Ishikawa (cell line): Measurements from ENCODE around the gene SLC30A10.

Source experiments
- CEBPB ChIP-seq: IDR thresholded peaks from 2 replicates; pipeline ENCODE4 v1.6.1; 2012
- CREB1 ChIP-seq: IDR thresholded peaks from 2 replicates; pipeline ENCODE4 v1.6.1; 2012; ENCODE audit warnings: low read depth
- EGR1 ChIP-seq: IDR thresholded peaks from 2 replicates; pipeline ENCODE4 v1.6.1; 2012
- EP300 ChIP-seq: IDR thresholded peaks from 2 replicates; pipeline ENCODE4 v1.6.1; 2012; ENCODE audit warnings: borderline replicate concordance
- FOXM1 ChIP-seq: IDR thresholded peaks from 2 replicates; pipeline ENCODE4 v1.6.1; 2012; ENCODE audit warnings: low read depth, borderline replicate concordance
- NFIC ChIP-seq: IDR thresholded peaks from 2 replicates; pipeline ENCODE4 v1.6.1; 2012
- RAD21 ChIP-seq: IDR thresholded peaks from 2 replicates; pipeline ENCODE4 v1.6.1; 2012; ENCODE audit warnings: low read depth
- TAF1 ChIP-seq: IDR thresholded peaks from 2 replicates; pipeline ENCODE4 v1.6.1; 2012; ENCODE audit warnings: low read depth, mild to moderate bottlenecking
- TCF12 ChIP-seq: IDR thresholded peaks from 2 replicates; pipeline ENCODE4 v1.6.1; 2012; ENCODE audit warnings: low read depth
- TEAD4 ChIP-seq: IDR thresholded peaks from 2 replicates; pipeline ENCODE4 v1.6.1; 2012
- USF1 ChIP-seq: IDR thresholded peaks from 2 replicates; pipeline ENCODE4 v1.6.1; 2012
- YY1 ChIP-seq: IDR thresholded peaks from 2 replicates; pipeline ENCODE4 v1.6.1; 2012; ENCODE audit warnings: low read depth
- ZBTB7A ChIP-seq: IDR thresholded peaks from 2 replicates; pipeline ENCODE4 v1.6.1; 2012; ENCODE audit warnings: low read depth
- TF ChIP-seq, protein P1 (sequence below): IDR thresholded peaks from 2 replicates; pipeline ENCODE4 v1.6.1; 2012
- TF ChIP-seq, protein P2 (sequence below): IDR thresholded peaks from 2 replicates; pipeline ENCODE4 v1.6.1; 2012; ENCODE audit warnings: low read depth, mild to moderate bottlenecking

The SLC30A10 gene

GRCh38 chr1:219927298-219927955 is 930 bp downstream of the SLC30A10 start:
- no peak for TF ChIP-seq TAF1
- TF ChIP-seq ZBTB7A, result no peak
- TF ChIP-seq, protein P1, sequence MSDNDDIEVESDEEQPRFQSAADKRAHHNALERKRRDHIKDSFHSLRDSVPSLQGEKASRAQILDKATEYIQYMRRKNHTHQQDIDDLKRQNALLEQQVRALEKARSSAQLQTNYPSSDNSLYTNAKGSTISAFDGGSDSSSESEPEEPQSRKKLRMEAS, result no peak
- TF ChIP-seq TEAD4, result no peak
- TF ChIP-seq, protein P2, sequence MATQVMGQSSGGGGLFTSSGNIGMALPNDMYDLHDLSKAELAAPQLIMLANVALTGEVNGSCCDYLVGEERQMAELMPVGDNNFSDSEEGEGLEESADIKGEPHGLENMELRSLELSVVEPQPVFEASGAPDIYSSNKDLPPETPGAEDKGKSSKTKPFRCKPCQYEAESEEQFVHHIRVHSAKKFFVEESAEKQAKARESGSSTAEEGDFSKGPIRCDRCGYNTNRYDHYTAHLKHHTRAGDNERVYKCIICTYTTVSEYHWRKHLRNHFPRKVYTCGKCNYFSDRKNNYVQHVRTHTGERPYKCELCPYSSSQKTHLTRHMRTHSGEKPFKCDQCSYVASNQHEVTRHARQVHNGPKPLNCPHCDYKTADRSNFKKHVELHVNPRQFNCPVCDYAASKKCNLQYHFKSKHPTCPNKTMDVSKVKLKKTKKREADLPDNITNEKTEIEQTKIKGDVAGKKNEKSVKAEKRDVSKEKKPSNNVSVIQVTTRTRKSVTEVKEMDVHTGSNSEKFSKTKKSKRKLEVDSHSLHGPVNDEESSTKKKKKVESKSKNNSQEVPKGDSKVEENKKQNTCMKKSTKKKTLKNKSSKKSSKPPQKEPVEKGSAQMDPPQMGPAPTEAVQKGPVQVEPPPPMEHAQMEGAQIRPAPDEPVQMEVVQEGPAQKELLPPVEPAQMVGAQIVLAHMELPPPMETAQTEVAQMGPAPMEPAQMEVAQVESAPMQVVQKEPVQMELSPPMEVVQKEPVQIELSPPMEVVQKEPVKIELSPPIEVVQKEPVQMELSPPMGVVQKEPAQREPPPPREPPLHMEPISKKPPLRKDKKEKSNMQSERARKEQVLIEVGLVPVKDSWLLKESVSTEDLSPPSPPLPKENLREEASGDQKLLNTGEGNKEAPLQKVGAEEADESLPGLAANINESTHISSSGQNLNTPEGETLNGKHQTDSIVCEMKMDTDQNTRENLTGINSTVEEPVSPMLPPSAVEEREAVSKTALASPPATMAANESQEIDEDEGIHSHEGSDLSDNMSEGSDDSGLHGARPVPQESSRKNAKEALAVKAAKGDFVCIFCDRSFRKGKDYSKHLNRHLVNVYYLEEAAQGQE, result no peak
- no peak for TF ChIP-seq CEBPB

DNA sequence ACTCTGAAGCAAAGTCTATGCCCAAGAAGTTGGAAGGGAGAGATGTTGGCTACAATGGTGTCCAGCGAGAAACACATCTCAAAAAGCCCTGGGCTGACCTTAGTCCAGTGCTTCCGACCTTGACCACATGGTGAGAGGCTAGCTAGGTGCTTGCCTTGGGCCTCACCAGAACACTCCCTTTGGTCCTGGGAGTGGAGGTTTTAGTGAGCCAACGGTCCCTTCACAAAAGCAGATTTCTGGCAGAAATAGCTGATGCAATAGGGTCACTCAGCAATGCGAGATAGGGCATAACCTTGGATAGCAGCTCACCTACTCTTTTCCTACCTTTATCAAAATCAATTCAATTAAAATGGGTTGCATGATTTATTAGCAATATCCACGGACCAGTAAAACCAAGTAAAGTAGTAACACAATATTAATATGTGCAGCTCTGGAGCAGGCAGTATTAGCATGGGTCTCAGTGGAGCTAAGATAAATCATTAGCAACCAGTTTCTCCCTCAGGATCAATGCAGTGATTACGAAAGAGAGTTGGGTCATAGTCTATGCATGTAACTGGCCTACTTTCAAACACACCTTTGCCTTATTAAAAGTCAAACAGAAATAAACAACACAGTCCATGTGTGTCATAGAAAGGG is 1.9 kb downstream of the SLC30A10 start:
- TF ChIP-seq FOXM1 (no peak), CEBPB (0 out of 2 replicates have a peak, but pooled peaks have one; percentile 12), TEAD4 (no peak)

- TF ChIP-seq YY1 (no peak), EGR1 (no peak), TCF12 (no peak), CEBPB (no peak), TAF1 (no peak), FOXM1 (no peak), USF1 (no peak), CREB1 (no peak)
- TF ChIP-seq, protein P1, result no peak
- TF ChIP-seq, protein P2, result no peak
Measured at GRCh38 chr1:219924342-219924741, 4.0 kb downstream of the SLC30A10 start.

DNA sequence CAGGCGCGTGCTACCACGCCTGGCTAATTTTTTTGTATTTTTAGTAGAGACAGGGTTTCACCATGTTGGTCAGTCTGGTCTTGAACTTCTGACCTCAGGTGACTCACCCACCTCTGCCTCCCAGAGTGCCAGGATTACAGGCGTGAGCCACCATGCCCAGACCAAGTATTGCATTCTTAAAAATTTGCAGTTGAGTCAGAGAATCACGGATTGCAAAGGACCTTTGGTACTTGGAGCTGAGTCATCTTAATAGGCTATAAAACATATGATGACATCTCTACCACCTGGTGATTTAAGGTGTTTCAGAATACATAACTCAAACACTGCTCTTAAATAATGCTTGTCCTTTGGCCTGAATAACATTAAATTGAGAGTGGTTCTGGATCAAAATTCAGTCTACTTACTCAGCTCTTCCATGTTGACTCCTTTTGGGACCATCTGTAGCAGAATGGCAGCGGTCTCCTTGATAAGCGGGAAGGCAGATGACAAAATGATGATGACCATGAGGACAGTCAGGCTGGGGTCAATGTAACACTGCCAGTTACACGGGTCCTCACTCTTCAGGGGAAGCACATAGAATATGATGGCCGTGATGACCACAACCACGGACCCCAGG is 10.4 kb downstream of the SLC30A10 start:
- TF ChIP-seq CEBPB (no peak), ZBTB7A (no peak), EGR1 (no peak), TEAD4 (no peak)

DNA sequence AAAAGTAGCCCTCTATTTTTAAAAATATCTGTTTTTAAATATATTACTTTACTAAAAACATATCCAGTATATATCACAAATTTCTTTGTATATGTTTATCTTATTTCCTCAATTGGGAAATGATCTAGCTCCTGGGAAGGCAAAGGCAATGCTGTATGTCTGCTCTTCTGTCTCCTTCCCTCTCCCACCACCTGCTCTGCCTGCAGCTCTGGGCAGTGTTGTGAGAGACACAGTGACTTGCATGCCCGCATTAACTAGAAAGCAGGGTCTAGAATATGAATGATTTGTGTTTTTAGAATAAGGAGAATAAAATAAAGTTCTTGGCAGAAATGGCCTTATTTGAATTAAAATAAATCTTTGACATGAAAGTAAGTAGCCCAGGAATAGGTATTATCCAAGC is 11.1 kb downstream of the SLC30A10 start:
- TF ChIP-seq USF1 (no peak), EP300 (no peak), TCF12 (no peak), YY1 (no peak), NFIC (no peak), ZBTB7A (no peak), CEBPB (no peak), FOXM1 (no peak), RAD21 (no peak), EGR1 (no peak), CREB1 (no peak), TAF1 (no peak), TEAD4 (no peak)
- TF ChIP-seq, protein P1, result no peak
- TF ChIP-seq, protein P2, result no peak
